ENCODE results near the gene PREX1. TPM values are rescaled to one million over a fixed set of nuclear protein-coding genes. Genes with fewer than 3 reads are reported as not detected.

PREX1 gene
- total RNA-seq, 4 donors from 2014 or later, result 7.5 to 10.9 (median 9.1) TPM

DNA sequence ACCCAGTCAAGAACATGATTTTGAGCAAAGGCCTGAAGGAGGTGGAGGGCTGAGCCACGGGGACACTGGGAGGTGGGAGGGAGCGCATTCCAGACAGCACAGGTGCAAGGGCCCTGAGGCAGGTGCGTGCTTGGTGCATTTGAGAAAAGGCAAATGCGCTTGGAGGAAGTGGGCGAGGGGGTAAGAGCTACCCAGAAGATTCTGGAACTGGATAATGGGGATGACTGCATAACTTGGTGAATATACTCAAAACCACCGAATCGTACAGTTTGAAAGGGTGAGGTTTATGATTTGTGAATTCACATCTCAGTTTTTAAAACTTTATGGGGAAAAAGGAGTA lies 9.8 kb downstream of the PREX1 start:
- Histone ChIP-seq H3K4me3 (no peak overlapping the region), H3K27ac (no peak overlapping the region), H3K36me3 (no peaks in the 10 kb centered on the region), H3K27me3 (no peaks in the 10 kb centered on the region), H3K9me3 (no peaks in the 10 kb centered on the region), H3K4me1 (peaks cover 6 to 15% of the 10 kb centered on the region in 2 donors)
- intact Hi-C loops (cut with DNase I; ENCODE audit: low total_unique reads), result no loop called here
- TF ChIP-seq POLR2A (IDR thresholded peaks at IDR 0.05), result no peak
- TF ChIP-seq, protein P1, sequence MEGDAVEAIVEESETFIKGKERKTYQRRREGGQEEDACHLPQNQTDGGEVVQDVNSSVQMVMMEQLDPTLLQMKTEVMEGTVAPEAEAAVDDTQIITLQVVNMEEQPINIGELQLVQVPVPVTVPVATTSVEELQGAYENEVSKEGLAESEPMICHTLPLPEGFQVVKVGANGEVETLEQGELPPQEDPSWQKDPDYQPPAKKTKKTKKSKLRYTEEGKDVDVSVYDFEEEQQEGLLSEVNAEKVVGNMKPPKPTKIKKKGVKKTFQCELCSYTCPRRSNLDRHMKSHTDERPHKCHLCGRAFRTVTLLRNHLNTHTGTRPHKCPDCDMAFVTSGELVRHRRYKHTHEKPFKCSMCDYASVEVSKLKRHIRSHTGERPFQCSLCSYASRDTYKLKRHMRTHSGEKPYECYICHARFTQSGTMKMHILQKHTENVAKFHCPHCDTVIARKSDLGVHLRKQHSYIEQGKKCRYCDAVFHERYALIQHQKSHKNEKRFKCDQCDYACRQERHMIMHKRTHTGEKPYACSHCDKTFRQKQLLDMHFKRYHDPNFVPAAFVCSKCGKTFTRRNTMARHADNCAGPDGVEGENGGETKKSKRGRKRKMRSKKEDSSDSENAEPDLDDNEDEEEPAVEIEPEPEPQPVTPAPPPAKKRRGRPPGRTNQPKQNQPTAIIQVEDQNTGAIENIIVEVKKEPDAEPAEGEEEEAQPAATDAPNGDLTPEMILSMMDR (IDR thresholded peaks at IDR 0.05 in 4 of 5, conservative IDR thresholded peaks at IDR 0.05 in 1 of 5), result no peak
- in situ Hi-C loops (cut with MboI; ENCODE audit: low sequenced_read_pairs in 4 of 4), result no loop called here
- ATAC-seq (no peak), DNase-seq (no peak)

DNA sequence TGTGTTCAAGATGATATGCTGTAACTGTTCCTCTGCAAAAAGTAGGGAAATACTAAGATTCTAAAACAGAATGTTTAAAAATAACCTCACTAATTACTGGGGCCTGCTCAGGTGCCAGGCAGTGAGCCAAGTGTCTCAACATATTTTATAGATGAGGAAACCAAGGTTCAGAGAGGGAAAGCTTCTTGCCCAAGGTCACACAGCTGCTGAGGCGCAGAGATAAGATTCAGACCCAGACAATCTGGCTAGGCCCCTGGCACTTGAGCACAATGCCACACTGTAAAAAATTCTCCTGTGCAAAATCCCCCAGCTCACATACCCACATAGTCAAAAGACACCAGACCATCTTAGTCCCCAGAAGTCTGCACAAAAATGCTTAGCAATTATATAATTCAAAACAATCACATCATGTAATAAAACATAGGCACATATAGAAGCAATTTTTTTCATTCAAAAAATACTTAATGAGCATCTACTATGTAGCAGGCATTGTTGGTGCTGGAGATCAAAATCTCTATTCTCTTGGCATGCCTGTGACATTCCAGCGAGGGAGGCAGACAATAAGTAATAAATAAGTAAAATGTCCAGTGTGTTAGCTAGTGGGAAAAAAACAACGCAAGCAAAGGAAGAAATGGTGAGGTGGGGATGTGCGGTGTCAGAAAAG lies 10.3 kb downstream of the PREX1 start:
- Histone ChIP-seq H3K27ac (no peak overlapping the region), H3K36me3 (no peaks in the 10 kb centered on the region), H3K4me3 (no peak overlapping the region), H3K27me3 (no peaks in the 10 kb centered on the region), H3K4me1 (peaks cover 6 to 15% of the 10 kb centered on the region in 2 donors), H3K9me3 (no peaks in the 10 kb centered on the region)
- intact Hi-C loops (cut with DNase I; ENCODE audit: low total_unique reads), result no loop called here
- TF ChIP-seq POLR2A (IDR thresholded peaks at IDR 0.05), result no peak
- TF ChIP-seq, protein P1 (IDR thresholded peaks at IDR 0.05 in 4 of 5, conservative IDR thresholded peaks at IDR 0.05 in 1 of 5), result no peak
- DNase-seq (no peak), ATAC-seq (no peak)
- in situ Hi-C loops (cut with MboI; ENCODE audit: low sequenced_read_pairs in 4 of 4), result no loop called here

DNA sequence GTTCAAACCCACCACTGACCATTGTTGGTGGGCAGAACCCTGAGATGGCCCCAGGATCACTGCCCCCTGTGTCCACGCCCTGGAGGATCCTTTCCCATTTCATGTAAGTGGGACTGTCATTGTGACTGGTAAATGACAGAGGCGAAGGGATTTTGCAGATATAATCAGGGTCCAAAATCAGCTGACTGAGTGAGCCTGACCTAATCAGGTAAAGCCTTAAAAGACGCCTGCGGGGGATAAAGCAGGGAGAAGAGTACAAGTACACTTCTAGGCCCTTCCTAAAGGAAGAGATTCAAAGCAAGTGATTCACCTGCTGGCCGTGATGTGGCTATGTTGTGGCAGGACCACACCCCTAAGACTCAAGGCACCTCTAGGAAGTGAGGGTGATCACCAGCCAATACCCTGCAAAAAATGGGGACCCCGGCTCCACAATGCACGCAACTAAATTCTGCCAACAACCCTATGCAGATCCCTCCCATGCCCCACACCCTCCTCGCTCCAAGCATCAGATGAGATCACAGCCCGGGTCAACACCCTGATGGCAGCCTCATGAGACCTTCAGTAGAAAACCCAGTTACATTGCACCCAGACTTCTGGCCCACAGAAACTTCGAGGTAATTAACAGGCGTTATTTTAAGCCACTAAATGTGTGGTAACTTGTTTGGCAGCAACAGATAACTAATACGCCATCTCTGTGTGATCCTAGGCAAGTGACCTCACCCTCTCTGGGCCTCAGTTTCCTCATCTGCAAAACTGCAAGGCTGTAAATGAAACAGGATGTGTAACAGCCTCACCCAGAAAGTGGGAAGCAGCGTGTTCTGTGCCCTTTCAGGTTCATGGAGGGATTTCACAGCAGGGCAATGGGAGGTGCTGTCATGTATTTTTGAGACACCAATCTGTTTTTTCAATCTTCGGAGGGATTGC lies 11.3 kb downstream of the PREX1 start:
- in situ Hi-C loops (cut with MboI; ENCODE audit: low sequenced_read_pairs in 4 of 4), result no loop called here
- H3K9me3 ChIP-seq, result no peaks in the 10 kb centered on the region
- no peaks in the 10 kb centered on the region for H3K27me3 ChIP-seq
- no peak overlapping the region for H3K27ac ChIP-seq
- TF ChIP-seq POLR2A (IDR thresholded peaks at IDR 0.05), result no peak
- TF ChIP-seq, protein P1 (IDR thresholded peaks at IDR 0.05 in 4 of 5, conservative IDR thresholded peaks at IDR 0.05 in 1 of 5), result no peak
- no peaks in the 10 kb centered on the region for H3K36me3 ChIP-seq
- no peak for ATAC-seq
- intact Hi-C loops (cut with DNase I; ENCODE audit: low total_unique reads), result no loop called here
- no peak for DNase-seq
- peaks cover 6 to 15% of the 10 kb centered on the region in 2 donors for H3K4me1 ChIP-seq
- H3K4me3 ChIP-seq, result no peak overlapping the region

- H3K4me3 ChIP-seq, result no peak overlapping the region
- no peaks in the 10 kb centered on the region for H3K36me3 ChIP-seq
- no peaks in the 10 kb centered on the region for H3K9me3 ChIP-seq
- H3K27ac ChIP-seq, result no peak overlapping the region
- TF ChIP-seq, protein P1 (IDR thresholded peaks at IDR 0.05 in 4 of 5, conservative IDR thresholded peaks at IDR 0.05 in 1 of 5), result no peak
- no peak for TF ChIP-seq POLR2A (IDR thresholded peaks at IDR 0.05)
- no peak for DNase-seq
- in situ Hi-C loops (cut with MboI; ENCODE audit: low sequenced_read_pairs in 4 of 4) (no loop called here), intact Hi-C loops (cut with DNase I; ENCODE audit: low total_unique reads) (no loop called here)
- no peaks in the 10 kb centered on the region for H3K27me3 ChIP-seq
- H3K4me1 ChIP-seq, result peaks cover 5 to 12% of the 10 kb centered on the region in 2 donors
- no peak for ATAC-seq
Observed at GRCh38 chr20:48815537-48815936, 12.3 kb downstream of the PREX1 start.

All from gastrocnemius medialis (tissue), 4 donors.